Liver (tissue), 3 donors: ENCODE results near the gene DKC1.

Experiments used
- CTCF ChIP-seq: fragments of 150-350 bp; IDR thresholded peaks from 2 replicates; pipeline ENCODE4 v1.5.1; 2017; ENCODE audit warnings: improper control_type of control experiment, low read depth, low read length; ENCODE audit not compliant: missing input control
- EGR1 ChIP-seq, 2 donors: IDR thresholded peaks; 2 replicates each; pipeline ENCODE4 v1.6.1; 2016 to 2018; ENCODE audit warnings: antibody characterized with exemption in 2 of 2, low read depth in 2 of 2
- GABPA ChIP-seq, 2 donors: IDR thresholded peaks in 1 of 2; conservative IDR thresholded peaks in 1 of 2; 2 replicates each; pipeline ENCODE4 v1.6.1; 2016; ENCODE audit warnings: antibody characterized with exemption in 2 of 2, mild to moderate bottlenecking in 1 of 2, moderate library complexity in 1 of 2
- JUND ChIP-seq, 2 donors: IDR thresholded peaks; 2 replicates each; pipeline ENCODE4 v1.6.1; 2016; ENCODE audit warnings: antibody characterized with exemption in 2 of 2
- MAX ChIP-seq: IDR thresholded peaks from 2 replicates; pipeline ENCODE4 v1.6.1; 2016; ENCODE audit warnings: antibody characterized with exemption
- RAD21 ChIP-seq, 2 donors: IDR thresholded peaks; 2 replicates each; pipeline ENCODE4 v1.6.1; 2016; ENCODE audit warnings: antibody characterized with exemption in 2 of 2, mild to moderate bottlenecking in 2 of 2
- REST ChIP-seq: IDR thresholded peaks from 2 replicates; pipeline ENCODE4 v1.6.1; 2016; ENCODE audit warnings: antibody characterized with exemption, mild to moderate bottlenecking
- RXRA ChIP-seq, 2 donors: IDR thresholded peaks; 2 replicates each; pipeline ENCODE4 v1.6.1; 2017 to 2018; ENCODE audit warnings: antibody characterized with exemption in 2 of 2, mild to moderate bottlenecking in 1 of 2
- SP1 ChIP-seq: IDR thresholded peaks from 2 replicates; pipeline ENCODE4 v1.6.1; 2018; ENCODE audit warnings: antibody characterized with exemption, mild to moderate bottlenecking
- TAF1 ChIP-seq: conservative IDR thresholded peaks from 2 replicates; pipeline ENCODE4 v1.6.1; 2016; ENCODE audit warnings: antibody characterized with exemption, mild to moderate bottlenecking
- YY1 ChIP-seq: IDR thresholded peaks from 2 replicates; pipeline ENCODE4 v1.6.1; 2016; ENCODE audit warnings: antibody characterized with exemption, mild to moderate bottlenecking
- ZBTB33 ChIP-seq: IDR thresholded peaks from 2 replicates; pipeline ENCODE4 v1.6.1; 2016; ENCODE audit warnings: antibody characterized with exemption
- donor health status: healthy.
- donor health status: healthy.

- no peak for TF ChIP-seq CTCF
- TF ChIP-seq MAX: no peak
- no peak for TF ChIP-seq TAF1
- no peak for TF ChIP-seq RXRA (IDR thresholded peaks at IDR 0.05)
- no peak for TF ChIP-seq ZBTB33
- TF ChIP-seq JUND (IDR thresholded peaks at IDR 0.05): no peak
- no peak for TF ChIP-seq EGR1 (IDR thresholded peaks at IDR 0.05; ENCODE audit: low read depth in 2 of 2)
- TF ChIP-seq SP1: no peak
- no peak for TF ChIP-seq GABPA (IDR thresholded peaks at IDR 0.05 in 1 of 2, conservative IDR thresholded peaks at IDR 0.05 in 1 of 2)
- no peak for TF ChIP-seq RAD21 (IDR thresholded peaks at IDR 0.05)
- no peak for TF ChIP-seq YY1
- no peak for TF ChIP-seq REST
These were observed 38.0 kb downstream of the DKC1 start for GRCh38 chrX:154800478-154801210.
